Ishikawa (cell line): ENCODE measurements around the gene SAPCD2.

Source experiments
- EP300 ChIP-seq: IDR thresholded peaks from 2 replicates; pipeline ENCODE4 v1.6.1; 2012; ENCODE audit warnings: borderline replicate concordance
- RAD21 ChIP-seq: IDR thresholded peaks from 2 replicates; pipeline ENCODE4 v1.6.1; 2012; ENCODE audit warnings: low read depth
- YY1 ChIP-seq: IDR thresholded peaks from 2 replicates; pipeline ENCODE4 v1.6.1; 2012; ENCODE audit warnings: low read depth

DNA sequence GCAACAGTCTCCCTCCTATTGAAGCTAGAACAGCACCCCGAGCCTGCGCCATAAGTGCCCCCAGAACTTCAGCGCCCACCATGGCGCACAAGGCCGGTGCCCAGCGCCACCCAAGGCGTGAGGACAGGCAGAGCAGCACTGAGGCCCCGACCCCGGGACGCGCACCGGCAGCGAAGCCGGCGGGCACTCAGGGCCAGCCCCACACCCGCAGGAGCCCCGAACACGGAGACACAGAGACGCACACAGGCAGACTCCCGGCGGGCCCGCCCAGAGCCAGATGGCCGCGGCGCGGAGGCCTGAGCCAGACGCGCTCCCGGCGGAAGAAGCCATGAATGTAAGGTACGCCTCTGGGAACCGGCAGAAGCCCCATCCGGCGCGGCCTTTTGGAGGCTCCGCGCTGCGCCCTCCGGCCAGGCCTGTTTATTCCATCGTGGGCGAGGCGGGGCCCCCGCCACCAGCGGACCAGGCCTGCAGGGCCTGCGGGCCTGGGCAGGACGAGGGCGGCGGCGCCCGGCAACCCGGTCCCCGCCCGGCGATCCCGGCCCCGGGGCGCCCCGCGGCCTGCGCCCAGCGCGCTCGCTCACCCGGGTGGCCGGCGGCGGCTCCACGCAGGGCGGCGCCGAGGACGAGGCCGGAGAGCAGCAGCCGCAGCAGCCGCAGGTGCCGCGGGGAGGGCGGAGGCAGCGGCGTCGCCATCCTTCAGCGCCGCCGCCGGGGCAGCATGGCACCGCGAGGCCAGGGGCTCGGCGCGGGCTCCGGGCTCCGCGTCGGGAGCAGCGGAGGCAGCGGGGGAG is 24.9 kb downstream of the SAPCD2 start:
- TF ChIP-seq EP300 (no peak), RAD21 (no peak), YY1 (no peak)
